ENCODE data around the gene ZBTB20. TPM values are rescaled to one million over a fixed set of nuclear protein-coding genes. Genes with fewer than 3 reads are reported as not detected.
"Not testable (repeated sequence)": the region's sequence is repeated elsewhere in the genome, so short reads cannot be mapped to it uniquely, and the experiment has no call there.

The ZBTB20 gene
- total RNA-seq, 2 donors from 2014 or later: 55.3 to 61.2 TPM

DNA sequence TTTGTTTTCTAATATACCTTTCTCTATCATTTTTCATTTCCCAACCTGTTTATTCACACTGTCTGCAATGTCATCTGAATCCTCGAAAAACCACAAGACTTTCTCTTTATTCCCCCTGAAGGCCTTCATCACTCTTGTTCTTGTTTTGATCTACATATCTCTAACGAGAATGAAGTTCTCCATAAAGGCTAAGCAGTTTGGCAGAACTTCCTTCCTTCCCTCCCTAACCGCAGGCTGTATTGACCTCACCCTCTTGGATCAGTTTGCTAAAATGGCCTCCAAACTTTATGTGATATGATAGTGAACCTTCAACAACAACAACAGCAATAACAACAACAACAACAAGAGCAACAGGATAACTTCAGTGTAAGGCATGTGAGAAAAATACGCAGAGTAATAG is 460.5 kb downstream of the ZBTB20 start:
- no peak overlapping the region for H3K4me3 Mint-ChIP-seq
- no peak for ATAC-seq

DNA sequence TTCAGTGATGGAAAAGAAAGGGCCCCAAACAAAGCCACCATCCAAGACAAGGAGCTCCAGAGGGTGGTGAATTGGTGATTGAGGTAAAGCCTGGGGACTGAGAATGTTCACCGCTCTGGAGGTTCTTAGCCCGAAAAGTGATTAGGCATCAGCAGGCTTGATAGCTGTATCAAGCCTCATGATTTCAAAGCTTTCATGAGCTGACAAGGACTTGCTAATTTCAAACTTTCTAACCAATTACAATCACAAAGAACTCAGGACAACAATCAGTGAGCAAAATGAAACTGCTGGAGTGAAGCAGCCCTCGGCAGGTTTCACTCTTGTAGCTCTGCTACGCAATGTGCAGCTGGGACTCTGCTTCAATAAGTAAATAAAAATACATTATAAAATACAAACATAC is 461.9 kb downstream of the ZBTB20 start:
- Mint-ChIP-seq H3K27me3 (no peaks in the 10 kb centered on the region), H3K27ac (no peak overlapping the region), H3K4me1 (peaks cover 8% of the 10 kb centered on the region), H3K4me3 (no peak overlapping the region), H3K36me3 (ENCODE audit: low read depth) (peaks cover 2% of the 10 kb centered on the region)
- ATAC-seq: no peak
- no peaks in the 10 kb centered on the region for H3K9me3 ChIP-seq (ENCODE audit: control insufficient read depth, low read length, poor library complexity, severe bottlenecking)
- no peak for DNase-seq

More for the DNA sequence above, 460.5 kb downstream of the ZBTB20 start:
- DNase-seq: no peak
- Mint-ChIP-seq H3K36me3 (ENCODE audit: low read depth) (peaks cover 2% of the 10 kb centered on the region), H3K4me1 (peaks cover 8% of the 10 kb centered on the region), H3K27ac (no peak overlapping the region), H3K27me3 (no peaks in the 10 kb centered on the region)
- no peaks in the 10 kb centered on the region for H3K9me3 ChIP-seq (ENCODE audit: control insufficient read depth, low read length, poor library complexity, severe bottlenecking)

DNA sequence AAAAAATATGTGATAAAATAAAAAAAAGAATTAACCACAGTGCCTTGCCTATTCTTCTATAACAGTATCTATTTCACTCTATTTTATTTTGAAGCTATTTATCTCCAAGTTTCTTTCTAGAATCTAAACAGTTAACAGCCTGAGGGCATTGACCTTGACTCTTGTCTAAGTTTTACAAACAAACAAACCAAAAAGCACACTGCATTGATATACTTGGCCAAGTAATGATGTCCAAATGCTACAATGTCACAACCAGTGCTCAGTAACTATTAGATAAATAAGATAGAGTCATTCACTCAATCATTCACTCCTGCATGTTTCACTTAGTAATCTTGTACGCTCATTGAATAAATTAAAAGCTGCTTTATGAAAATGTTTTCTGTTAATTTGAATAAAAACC is 466.8 kb downstream of the ZBTB20 start:
- ATAC-seq (no peak), DNase-seq (no peak)
- peaks cover 3% of the 10 kb centered on the region for H3K36me3 Mint-ChIP-seq (ENCODE audit: low read depth)
- H3K27ac Mint-ChIP-seq: no peak overlapping the region
- H3K4me1 Mint-ChIP-seq: no peaks in the 10 kb centered on the region
- H3K27me3 Mint-ChIP-seq: no peaks in the 10 kb centered on the region
- no peaks in the 10 kb centered on the region for H3K9me3 ChIP-seq (ENCODE audit: control insufficient read depth, low read length, poor library complexity, severe bottlenecking)
- no peak overlapping the region for H3K4me3 Mint-ChIP-seq

DNA sequence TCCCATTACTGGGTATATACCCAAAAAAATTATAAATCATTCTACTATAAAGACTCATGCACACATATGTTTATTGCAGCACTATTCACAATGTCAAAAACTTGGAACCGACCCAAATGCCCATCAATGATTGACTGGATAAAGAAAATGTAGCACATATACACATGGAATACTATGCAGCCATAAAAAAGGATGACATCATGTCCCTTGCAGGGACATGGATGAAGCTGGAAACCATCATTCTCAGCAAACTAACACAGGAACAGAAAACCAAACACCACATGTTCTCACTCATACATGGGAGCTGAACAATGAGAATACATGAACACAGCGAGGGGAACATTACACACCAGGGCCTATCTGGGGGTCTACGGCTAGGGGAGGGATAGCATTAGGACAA is 467.3 kb downstream of the ZBTB20 start:
- not testable (repeated sequence) for H3K27ac Mint-ChIP-seq; H3K4me3 Mint-ChIP-seq; ATAC-seq; H3K4me1 Mint-ChIP-seq; H3K9me3 ChIP-seq (ENCODE audit: control insufficient read depth, low read length, poor library complexity, severe bottlenecking); DNase-seq; H3K36me3 Mint-ChIP-seq (ENCODE audit: low read depth); H3K27me3 Mint-ChIP-seq

DNA sequence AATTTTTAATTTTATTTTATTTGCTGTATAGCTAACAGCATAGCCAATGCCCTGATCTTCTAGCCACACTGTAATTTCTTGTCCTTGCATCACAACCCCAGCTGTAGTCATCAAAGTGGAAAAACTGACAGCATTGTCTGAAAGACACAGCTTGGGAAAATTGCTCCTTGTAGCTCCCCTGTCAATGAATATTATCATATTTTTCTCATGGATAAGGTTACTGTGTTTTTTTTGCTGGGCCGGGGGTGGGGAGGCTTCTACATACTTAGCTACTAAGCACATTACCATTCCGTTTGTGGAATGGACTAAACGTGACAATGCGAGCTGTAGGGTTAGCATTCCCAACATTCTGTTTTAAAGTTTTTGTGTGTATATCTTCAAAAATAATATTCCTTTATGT is 472.0 kb downstream of the ZBTB20 start:
- no peak overlapping the region for H3K27ac Mint-ChIP-seq
- H3K27me3 Mint-ChIP-seq: no peaks in the 10 kb centered on the region
- H3K4me1 Mint-ChIP-seq: peaks cover 2% of the 10 kb centered on the region
- peaks cover 3% of the 10 kb centered on the region for H3K36me3 Mint-ChIP-seq (ENCODE audit: low read depth)
- ATAC-seq: no peak
- H3K4me3 Mint-ChIP-seq: no peak overlapping the region
- DNase-seq: no peak
- no peaks in the 10 kb centered on the region for H3K9me3 ChIP-seq (ENCODE audit: control insufficient read depth, low read length, poor library complexity, severe bottlenecking)

DNA sequence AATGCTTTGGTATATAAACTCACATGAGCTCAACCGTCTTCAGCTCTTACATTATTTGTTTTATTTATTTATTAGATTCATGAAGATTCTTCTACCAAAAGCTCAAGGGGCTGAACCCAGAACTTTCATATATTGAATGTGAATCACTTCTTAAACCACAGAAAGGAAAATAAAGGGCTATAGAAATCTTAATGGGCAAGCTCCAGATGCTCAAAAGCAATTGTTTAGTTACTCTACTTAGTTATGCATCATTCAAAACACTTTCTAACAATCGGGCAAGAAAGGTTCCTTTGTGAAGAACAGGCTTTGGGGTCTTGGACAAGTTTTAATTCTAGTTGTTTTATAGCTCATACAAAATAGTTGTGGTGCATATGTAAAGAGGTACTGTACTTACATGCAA is 473.1 kb downstream of the ZBTB20 start:
- no peaks in the 10 kb centered on the region for H3K9me3 ChIP-seq (ENCODE audit: control insufficient read depth, low read length, poor library complexity, severe bottlenecking)
- no peak for ATAC-seq
- no peak for DNase-seq
- Mint-ChIP-seq H3K27ac (no peak overlapping the region), H3K27me3 (no peaks in the 10 kb centered on the region), H3K4me3 (no peak overlapping the region), H3K36me3 (ENCODE audit: low read depth) (no peaks in the 10 kb centered on the region), H3K4me1 (peaks cover 2% of the 10 kb centered on the region)

DNA sequence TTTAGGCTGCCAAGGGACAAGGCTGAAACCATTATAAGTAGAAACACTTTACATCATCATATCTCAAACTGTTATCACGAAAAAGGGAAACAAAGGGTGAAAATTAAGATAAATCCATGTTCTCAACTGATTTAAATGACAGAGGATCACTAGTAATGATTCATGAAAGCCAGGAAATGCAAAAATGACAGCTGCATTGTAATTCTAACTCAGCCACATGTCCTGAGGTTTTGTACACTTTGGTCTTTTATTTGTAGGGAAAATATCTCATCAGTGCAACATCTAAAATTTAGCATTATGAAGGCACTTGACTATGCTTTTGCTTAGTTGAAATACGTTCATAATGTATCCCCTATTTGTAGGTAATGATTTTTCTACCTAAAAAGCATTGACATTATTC is 473.6 kb downstream of the ZBTB20 start:
- DNase-seq (no peak), ATAC-seq (no peak)
- H3K27me3 Mint-ChIP-seq: no peaks in the 10 kb centered on the region
- no peak overlapping the region for H3K27ac Mint-ChIP-seq
- no peak overlapping the region for H3K4me3 Mint-ChIP-seq
- no peaks in the 10 kb centered on the region for H3K9me3 ChIP-seq (ENCODE audit: control insufficient read depth, low read length, poor library complexity, severe bottlenecking)
- no peaks in the 10 kb centered on the region for H3K36me3 Mint-ChIP-seq (ENCODE audit: low read depth)
- H3K4me1 Mint-ChIP-seq: peaks cover 2% of the 10 kb centered on the region

DNA sequence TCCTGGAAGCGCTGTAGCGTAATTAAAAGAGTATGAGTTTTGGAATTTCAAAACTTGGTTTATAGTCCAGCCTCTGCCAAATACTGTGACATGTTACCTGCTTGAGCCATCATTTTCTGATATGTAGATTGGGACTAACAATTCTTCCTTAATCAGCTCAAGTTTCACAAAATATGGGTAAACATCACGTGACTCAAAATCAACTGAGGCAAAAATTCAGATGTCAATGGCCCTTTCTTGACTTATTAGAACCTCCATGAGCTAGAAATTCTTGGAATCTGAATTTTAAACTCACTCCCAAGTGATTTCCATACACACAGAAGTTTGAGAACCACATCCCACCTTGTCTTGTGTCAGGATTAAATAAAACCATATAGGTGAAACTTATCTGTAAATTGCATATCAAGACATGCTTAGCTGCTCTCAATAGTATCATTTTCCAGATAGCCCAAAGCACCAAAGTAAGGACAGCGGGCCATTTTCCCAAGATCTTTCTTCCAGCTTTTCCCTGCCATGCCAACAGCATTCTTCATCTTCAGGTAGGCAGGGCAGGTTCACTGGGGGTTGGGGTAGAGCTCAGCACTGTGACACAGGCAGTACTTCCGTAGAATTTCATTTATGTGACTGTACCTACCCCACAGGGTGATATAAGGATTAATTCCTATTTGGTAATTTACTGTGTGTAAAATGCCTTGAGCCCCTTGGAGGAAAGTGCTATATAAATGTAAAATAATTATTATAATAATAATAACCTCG is 474.2 kb downstream of the ZBTB20 start:
- H3K4me1 Mint-ChIP-seq: peaks cover 2% of the 10 kb centered on the region
- DNase-seq: no peak
- no peak overlapping the region for H3K4me3 Mint-ChIP-seq
- H3K36me3 Mint-ChIP-seq (ENCODE audit: low read depth): no peaks in the 10 kb centered on the region
- no peak for ATAC-seq
- no peaks in the 10 kb centered on the region for H3K9me3 ChIP-seq (ENCODE audit: control insufficient read depth, low read length, poor library complexity, severe bottlenecking)
- H3K27me3 Mint-ChIP-seq: no peaks in the 10 kb centered on the region
- H3K27ac Mint-ChIP-seq: no peak overlapping the region

DNA sequence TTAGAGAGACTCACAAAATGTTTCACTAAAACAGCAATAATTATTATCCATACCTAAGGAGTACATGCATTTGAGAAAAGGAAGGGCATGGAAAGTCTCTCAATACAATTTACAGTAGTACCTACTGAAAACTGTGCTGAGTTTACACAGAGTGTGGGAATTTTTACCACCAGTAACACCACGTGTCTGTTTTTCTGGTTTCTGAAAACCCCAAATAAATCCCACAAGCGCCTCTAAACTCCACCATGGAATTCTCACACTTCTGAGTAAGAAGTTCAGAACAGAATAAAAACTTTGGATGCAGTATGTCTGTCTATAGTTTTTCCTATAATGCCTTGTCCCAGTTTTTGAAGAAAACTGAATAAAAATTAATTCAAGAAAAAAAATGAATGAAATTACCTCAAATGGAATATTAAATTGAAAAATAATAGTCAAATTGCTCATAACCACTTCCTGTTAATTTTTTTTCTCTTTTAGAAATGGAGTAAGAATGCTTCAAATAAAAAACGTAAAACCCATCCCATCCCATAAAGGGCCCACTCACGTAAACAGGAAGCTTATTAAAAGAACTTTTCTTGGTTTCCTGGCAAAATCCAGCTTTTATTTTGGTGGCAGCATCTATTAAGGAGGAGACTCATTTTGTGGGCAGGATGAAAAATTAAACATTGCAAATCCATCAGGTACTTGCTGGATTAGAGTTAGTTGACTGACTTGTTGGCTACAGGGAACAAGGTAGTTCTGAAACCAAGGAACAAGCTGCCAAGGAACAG is 475.2 kb downstream of the ZBTB20 start:
- peaks cover 2% of the 10 kb centered on the region for H3K4me1 Mint-ChIP-seq
- H3K27ac Mint-ChIP-seq: no peak overlapping the region
- H3K4me3 Mint-ChIP-seq: no peak overlapping the region

DNA sequence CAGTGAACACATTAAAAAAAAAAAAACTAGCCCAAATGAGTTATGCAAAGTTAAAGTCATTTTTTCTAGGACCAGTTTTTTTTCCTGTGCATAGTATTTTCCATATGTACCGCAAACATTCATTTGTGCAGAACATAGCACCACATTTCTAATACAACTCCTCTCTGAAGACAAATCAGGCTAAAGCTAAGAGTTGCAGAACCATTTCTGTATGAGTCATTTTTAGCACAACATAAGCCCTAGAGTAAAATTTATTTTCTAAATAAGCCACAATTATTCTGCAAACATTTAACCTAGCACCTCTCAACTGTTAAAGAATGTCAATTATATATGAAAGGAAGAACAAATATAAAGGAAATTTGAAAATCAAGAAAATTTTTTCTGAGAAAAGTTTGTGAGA is 477.5 kb downstream of the ZBTB20 start:
- no peaks in the 10 kb centered on the region for H3K27me3 Mint-ChIP-seq

More for the DNA sequence above, 475.2 kb downstream of the ZBTB20 start:
- Mint-ChIP-seq H3K27me3 (no peaks in the 10 kb centered on the region), H3K36me3 (ENCODE audit: low read depth) (no peaks in the 10 kb centered on the region)
- ATAC-seq (no peak), DNase-seq (no peak)
- no peaks in the 10 kb centered on the region for H3K9me3 ChIP-seq (ENCODE audit: control insufficient read depth, low read length, poor library complexity, severe bottlenecking)

DNA sequence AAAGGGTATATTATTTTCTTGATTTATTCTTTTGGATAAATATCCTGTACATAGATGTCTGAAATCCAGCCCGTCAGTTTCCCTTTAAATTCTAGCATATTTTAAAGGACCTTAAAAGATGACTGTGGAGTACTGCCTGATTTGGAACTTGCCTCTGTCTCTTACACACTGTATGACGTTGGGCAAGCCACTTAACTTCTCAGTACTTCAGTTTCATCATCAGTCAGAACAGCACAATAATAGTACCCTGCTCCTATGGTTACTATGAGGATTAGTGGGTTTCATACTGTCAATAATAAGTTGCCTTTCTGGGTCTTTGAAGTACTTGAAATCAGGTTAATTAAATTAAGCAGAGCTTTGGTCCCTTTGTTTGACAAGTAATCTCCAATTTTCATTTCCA is 479.0 kb downstream of the ZBTB20 start:
- no peak for ATAC-seq
- H3K36me3 Mint-ChIP-seq (ENCODE audit: low read depth): no peaks in the 10 kb centered on the region

More for the DNA sequence above, 477.5 kb downstream of the ZBTB20 start:
- ATAC-seq (no peak), DNase-seq (no peak)
- H3K4me3 Mint-ChIP-seq: no peak overlapping the region
- no peak overlapping the region for H3K27ac Mint-ChIP-seq
- H3K36me3 Mint-ChIP-seq (ENCODE audit: low read depth): no peaks in the 10 kb centered on the region
- H3K4me1 Mint-ChIP-seq: peaks cover 2% of the 10 kb centered on the region
- no peaks in the 10 kb centered on the region for H3K9me3 ChIP-seq (ENCODE audit: control insufficient read depth, low read length, poor library complexity, severe bottlenecking)

DNA sequence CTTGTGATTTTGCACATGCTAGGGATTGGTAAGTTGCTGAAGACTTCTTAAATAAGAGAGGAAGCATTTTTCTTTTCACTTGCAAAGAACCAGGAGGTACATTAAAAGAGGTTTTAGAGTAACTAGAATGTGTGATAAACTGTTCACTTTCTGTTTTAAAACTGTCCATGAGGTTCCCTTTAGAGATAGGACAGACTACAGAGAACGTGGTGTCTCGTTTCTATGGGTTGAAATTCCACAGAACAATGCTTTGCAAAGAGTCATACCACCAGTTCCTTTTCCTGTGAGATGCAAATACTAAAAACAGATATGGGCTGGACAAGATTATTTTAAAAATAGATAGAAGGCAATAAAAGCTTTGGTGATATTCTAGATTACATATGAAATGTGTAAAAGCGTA is 480.5 kb downstream of the ZBTB20 start:
- H3K4me1 Mint-ChIP-seq: peaks cover 2% of the 10 kb centered on the region
- no peaks in the 10 kb centered on the region for H3K27me3 Mint-ChIP-seq
- ATAC-seq (no peak), DNase-seq (no peak)
- H3K4me3 Mint-ChIP-seq: no peak overlapping the region
- peaks cover 2% of the 10 kb centered on the region for H3K36me3 Mint-ChIP-seq (ENCODE audit: low read depth)
- H3K9me3 ChIP-seq (ENCODE audit: control insufficient read depth, low read length, poor library complexity, severe bottlenecking): no peaks in the 10 kb centered on the region
- no peak overlapping the region for H3K27ac Mint-ChIP-seq

More for the DNA sequence above, 479.0 kb downstream of the ZBTB20 start:
- no peaks in the 10 kb centered on the region for H3K9me3 ChIP-seq (ENCODE audit: control insufficient read depth, low read length, poor library complexity, severe bottlenecking)
- no peaks in the 10 kb centered on the region for H3K27me3 Mint-ChIP-seq
- H3K4me3 Mint-ChIP-seq: no peak overlapping the region
- no peak for DNase-seq
- H3K4me1 Mint-ChIP-seq: peaks cover 2% of the 10 kb centered on the region
- no peak overlapping the region for H3K27ac Mint-ChIP-seq

DNA sequence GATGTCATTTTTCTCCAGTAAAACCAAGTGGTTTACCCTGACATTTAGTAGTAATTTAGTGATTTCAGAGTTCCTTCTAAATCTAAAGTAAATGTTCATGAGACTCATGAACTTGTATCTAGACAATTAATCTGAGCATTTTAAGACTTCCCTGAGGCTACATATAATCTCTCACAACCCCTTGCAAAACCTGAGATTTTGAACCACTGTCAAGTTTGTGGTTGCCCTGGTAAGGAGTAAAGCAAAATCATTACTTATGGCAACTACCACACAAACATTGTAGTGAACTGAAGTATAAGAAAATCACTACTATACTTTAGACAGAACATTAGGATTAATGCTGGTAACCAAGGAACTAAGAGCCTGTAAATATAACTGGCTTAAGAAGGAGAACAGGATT is 483.1 kb downstream of the ZBTB20 start:
- Mint-ChIP-seq H3K27ac (no peak overlapping the region), H3K4me3 (no peak overlapping the region), H3K36me3 (ENCODE audit: low read depth) (peaks cover 2% of the 10 kb centered on the region), H3K4me1 (no peaks in the 10 kb centered on the region), H3K27me3 (no peaks in the 10 kb centered on the region)
- no peaks in the 10 kb centered on the region for H3K9me3 ChIP-seq (ENCODE audit: control insufficient read depth, low read length, poor library complexity, severe bottlenecking)
- ATAC-seq: no peak
- DNase-seq: no peak

DNA sequence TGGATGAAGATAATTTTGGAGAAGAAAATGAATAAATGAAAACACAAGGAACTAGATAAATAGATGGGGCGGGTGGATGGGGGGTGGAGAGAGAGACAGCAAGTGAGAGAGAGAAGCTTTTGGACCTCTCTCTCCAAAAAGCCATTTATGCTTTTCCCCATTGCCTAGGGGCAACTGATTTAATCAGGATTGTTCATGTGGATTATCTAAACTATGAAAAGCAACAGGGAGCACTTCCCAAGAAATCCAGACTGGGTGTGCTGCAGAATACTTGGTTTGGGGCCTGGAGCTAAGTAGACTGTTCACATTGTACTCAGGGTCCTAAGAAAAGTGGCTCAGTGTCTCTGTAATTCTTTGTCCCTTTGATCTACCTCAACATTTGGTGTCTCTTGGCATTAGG is 486.3 kb downstream of the ZBTB20 start:
- H3K9me3 ChIP-seq (ENCODE audit: control insufficient read depth, low read length, poor library complexity, severe bottlenecking): no peaks in the 10 kb centered on the region
- Mint-ChIP-seq H3K36me3 (ENCODE audit: low read depth) (peaks cover 4% of the 10 kb centered on the region), H3K4me3 (no peak overlapping the region), H3K27me3 (no peaks in the 10 kb centered on the region), H3K4me1 (no peaks in the 10 kb centered on the region), H3K27ac (no peak overlapping the region)
- DNase-seq (no peak), ATAC-seq (no peak)

Data from T-helper 17 cell (primary cell).